ENCODE data around the gene RNF144B.

DNA sequence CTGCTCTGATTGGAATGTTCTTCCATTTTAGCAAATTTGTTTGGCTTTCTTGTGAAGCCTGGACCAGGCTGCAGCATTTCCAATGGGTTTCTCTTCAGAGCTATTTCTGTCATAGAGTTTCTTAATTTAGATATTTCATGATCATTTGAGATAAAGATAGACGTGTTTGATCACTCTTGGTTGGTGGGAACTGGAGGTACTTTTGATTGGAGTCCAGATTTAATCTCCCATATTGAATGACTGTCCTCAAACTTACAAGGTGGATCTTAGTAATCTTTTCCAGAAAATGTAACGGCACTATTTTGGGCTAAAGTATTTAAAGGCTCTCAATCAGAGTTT, 29.2 kb downstream of the RNF144B start:
- TF ChIP-seq, protein P1, sequence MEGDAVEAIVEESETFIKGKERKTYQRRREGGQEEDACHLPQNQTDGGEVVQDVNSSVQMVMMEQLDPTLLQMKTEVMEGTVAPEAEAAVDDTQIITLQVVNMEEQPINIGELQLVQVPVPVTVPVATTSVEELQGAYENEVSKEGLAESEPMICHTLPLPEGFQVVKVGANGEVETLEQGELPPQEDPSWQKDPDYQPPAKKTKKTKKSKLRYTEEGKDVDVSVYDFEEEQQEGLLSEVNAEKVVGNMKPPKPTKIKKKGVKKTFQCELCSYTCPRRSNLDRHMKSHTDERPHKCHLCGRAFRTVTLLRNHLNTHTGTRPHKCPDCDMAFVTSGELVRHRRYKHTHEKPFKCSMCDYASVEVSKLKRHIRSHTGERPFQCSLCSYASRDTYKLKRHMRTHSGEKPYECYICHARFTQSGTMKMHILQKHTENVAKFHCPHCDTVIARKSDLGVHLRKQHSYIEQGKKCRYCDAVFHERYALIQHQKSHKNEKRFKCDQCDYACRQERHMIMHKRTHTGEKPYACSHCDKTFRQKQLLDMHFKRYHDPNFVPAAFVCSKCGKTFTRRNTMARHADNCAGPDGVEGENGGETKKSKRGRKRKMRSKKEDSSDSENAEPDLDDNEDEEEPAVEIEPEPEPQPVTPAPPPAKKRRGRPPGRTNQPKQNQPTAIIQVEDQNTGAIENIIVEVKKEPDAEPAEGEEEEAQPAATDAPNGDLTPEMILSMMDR (IDR thresholded peaks at IDR 0.05; ENCODE audit: control extremely low read depth in 1 of 3, insufficient read depth in 1 of 3, low read depth in 1 of 3, low read length in 3 of 3), result no peak
- TF ChIP-seq SIN3A (conservative IDR thresholded peaks at IDR 0.05 in 1 of 2, IDR thresholded peaks at IDR 0.05 in 1 of 2; ENCODE audit: low read depth in 1 of 2, low read length in 2 of 2) (no peak), POLR2A (IDR thresholded peaks at IDR 0.05; ENCODE audit: control extremely low read depth in 1 of 2, low read depth in 2 of 2, low read length in 2 of 2) (no peak), POU5F1 (IDR thresholded peaks at IDR 0.05; ENCODE audit: low read depth, low read length) (no peak)
- TF ChIP-seq, protein P2, sequence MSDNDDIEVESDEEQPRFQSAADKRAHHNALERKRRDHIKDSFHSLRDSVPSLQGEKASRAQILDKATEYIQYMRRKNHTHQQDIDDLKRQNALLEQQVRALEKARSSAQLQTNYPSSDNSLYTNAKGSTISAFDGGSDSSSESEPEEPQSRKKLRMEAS (IDR thresholded peaks at IDR 0.05), result no peak
- TF ChIP-seq, protein P3, sequence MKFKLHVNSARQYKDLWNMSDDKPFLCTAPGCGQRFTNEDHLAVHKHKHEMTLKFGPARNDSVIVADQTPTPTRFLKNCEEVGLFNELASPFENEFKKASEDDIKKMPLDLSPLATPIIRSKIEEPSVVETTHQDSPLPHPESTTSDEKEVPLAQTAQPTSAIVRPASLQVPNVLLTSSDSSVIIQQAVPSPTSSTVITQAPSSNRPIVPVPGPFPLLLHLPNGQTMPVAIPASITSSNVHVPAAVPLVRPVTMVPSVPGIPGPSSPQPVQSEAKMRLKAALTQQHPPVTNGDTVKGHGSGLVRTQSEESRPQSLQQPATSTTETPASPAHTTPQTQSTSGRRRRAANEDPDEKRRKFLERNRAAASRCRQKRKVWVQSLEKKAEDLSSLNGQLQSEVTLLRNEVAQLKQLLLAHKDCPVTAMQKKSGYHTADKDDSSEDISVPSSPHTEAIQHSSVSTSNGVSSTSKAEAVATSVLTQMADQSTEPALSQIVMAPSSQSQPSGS (IDR thresholded peaks at IDR 0.05; ENCODE audit: low read length), result no peak

Data from H1 (cell line).